Endothelial cell of umbilical vein (primary cell): Measurements from ENCODE around the gene SMOC2. TPM values are rescaled to one million over a fixed set of nuclear protein-coding genes. Genes with fewer than 3 reads are reported as not detected.

Experiments
- BruUV-seq: library from RNA; stranded (reverse); fragments of 400-500 nt; replicated peaks from 2 replicates; lab custom pipeline; 2021; lab: Mats Ljungman, UMichigan
- CTCF ChIA-PET: fragments of 300-600, 350-600 bp; sonication (Branson Sonifier 250); formaldehyde crosslinking; loops from one replicate; lab custom pipeline; 2021; ENCODE audit warnings: antibody characterized with exemption, inconsistent platforms; lab: Charles Lee
- POLR2A ChIA-PET: fragments of 300-600, 350-600 bp; sonication (Branson Sonifier 250); formaldehyde crosslinking; loops from one replicate; lab custom pipeline; 2021; ENCODE audit warnings: antibody characterized with exemption, inconsistent platforms; lab: Charles Lee
- DNase-seq: peaks from one replicate; pipeline ENCODE4 v3.0.0-alpha.2; 2011; ENCODE audit warnings: low read depth, low spot score
- FAIRE-seq: peaks from 2 replicates; lab custom pipeline; 2011; peaks lifted over from hg19 to GRCh38; lab: Jason Lieb, UNC
- H2AFZ ChIP-seq: 2 replicates; pipeline ENCODE4 v1.6.0; 2012; ENCODE audit warnings: low read depth, low read length, control low read depth, inconsistent platforms
- H3K27ac ChIP-seq: 2 replicates; pipeline ENCODE4 v1.5.1; 2011; ENCODE audit warnings: low read depth, mild to moderate bottlenecking, control low read depth, low read length, moderate library complexity; ENCODE audit not compliant: insufficient read depth
- H3K27me3 ChIP-seq, 2 experiments: 2 replicates each; pipeline versions ENCODE4 v1.6.0 to v1.6.1; 2011; ENCODE audit warnings: low read length in 2 of 2, mixed read lengths in 1 of 2; ENCODE audit not compliant: control insufficient read depth in 2 of 2, insufficient read depth in 2 of 2
- H3K36me3 ChIP-seq, 2 experiments: 2 replicates in 1 of 2; 3 replicates in 1 of 2; pipeline ENCODE4 v1.5.1; 2011; ENCODE audit warnings: low read length in 2 of 2, mild to moderate bottlenecking in 1 of 2, moderate library complexity in 1 of 2; ENCODE audit not compliant: control insufficient read depth in 2 of 2, insufficient read depth in 2 of 2; ENCODE audit errors: extremely low read depth in 1 of 2
- H3K4me1 ChIP-seq: 3 replicates; pipeline ENCODE4 v1.5.1; 2011; ENCODE audit warnings: mild to moderate bottlenecking, low read length; ENCODE audit not compliant: control insufficient read depth, insufficient read depth; ENCODE audit errors: extremely low read depth
- H3K4me2 ChIP-seq: 2 replicates; pipeline ENCODE4 v1.6.1; 2011; ENCODE audit warnings: low read length, control low read depth, mixed read lengths; ENCODE audit not compliant: insufficient read depth
- H3K4me3 ChIP-seq, 3 experiments: fragments of 200-600 bp in 1 of 3; sonication (generic), shearing (Covaris generic) in 1 of 3; replicated peaks in 1 of 3; 2 replicates each; pipeline ENCODE4 v1.5.1; 2011 to 2016; ENCODE audit warnings: control low read depth in 3 of 3, low read length in 3 of 3, mild to moderate bottlenecking in 2 of 3, inconsistent platforms in 1 of 3, low read depth in 1 of 3, moderate library complexity in 1 of 3; ENCODE audit not compliant: insufficient read depth in 1 of 3
- H3K79me2 ChIP-seq: 2 replicates; pipeline ENCODE4 v1.6.0; 2012; ENCODE audit warnings: low read length, inconsistent platforms; ENCODE audit not compliant: control insufficient read depth, insufficient read depth
- H3K9ac ChIP-seq: replicated peaks from 2 replicates; pipeline ENCODE3; 2011; ENCODE audit warnings: low read length, control low read depth; ENCODE audit not compliant: insufficient read depth; ENCODE audit errors: extremely low read depth
- H3K9me1 ChIP-seq: replicated peaks from 3 replicates; pipeline ENCODE4 v1.6.0; 2011; ENCODE audit warnings: mild to moderate bottlenecking, low read length; ENCODE audit not compliant: control insufficient read depth, insufficient read depth; ENCODE audit errors: extremely low read depth
- H3K9me3 ChIP-seq: replicated peaks from 2 replicates; pipeline ENCODE4 v1.5.1; 2012; ENCODE audit warnings: low read length, inconsistent platforms; ENCODE audit not compliant: control insufficient read depth, insufficient read depth
- H4K20me1 ChIP-seq: replicated peaks from 2 replicates; pipeline ENCODE3; 2011; ENCODE audit warnings: mild to moderate bottlenecking, low read length; ENCODE audit not compliant: control insufficient read depth, insufficient read depth; ENCODE audit errors: extremely low read depth
- CTCF ChIP-seq, 2 donors: IDR thresholded peaks; 1 replicate in 1 of 2; 2 replicates in 1 of 2; pipeline ENCODE4 v1.5.1; 2011; ENCODE audit warnings: low read length in 2 of 2, mild to moderate bottlenecking in 2 of 2, moderate library complexity in 2 of 2, control low read depth in 1 of 2, inconsistent platforms in 1 of 2, low read depth in 1 of 2; ENCODE audit not compliant: insufficient read depth in 1 of 2; ENCODE audit errors: extremely low read depth in 1 of 2
- EZH2 ChIP-seq: IDR thresholded peaks from 2 replicates; pipeline ENCODE4 v1.6.1; 2012; ENCODE audit warnings: borderline replicate concordance, low read depth, mild to moderate bottlenecking, moderate library complexity, low read length, inconsistent platforms; ENCODE audit not compliant: severe bottlenecking
- FOS ChIP-seq: IDR thresholded peaks from 2 replicates; pipeline ENCODE4 v1.6.1; 2011; ENCODE audit warnings: mild to moderate bottlenecking, low read length, moderate library complexity, borderline replicate concordance; ENCODE audit not compliant: insufficient read depth
- GATA2 ChIP-seq: IDR thresholded peaks from 2 replicates; pipeline ENCODE4 v1.7.0; 2011; ENCODE audit warnings: low read depth, mild to moderate bottlenecking, moderate library complexity, mixed read lengths, low read length; ENCODE audit not compliant: insufficient read length, insufficient read depth
- JUN ChIP-seq: IDR thresholded peaks from 2 replicates; pipeline ENCODE4 v1.6.1; 2011; ENCODE audit warnings: borderline replicate concordance, low read depth; ENCODE audit not compliant: insufficient read length, insufficient read depth
- MAX ChIP-seq: IDR thresholded peaks from 2 replicates; pipeline ENCODE4 v1.6.1; 2011; ENCODE audit not compliant: insufficient read depth, insufficient read length
- MYC ChIP-seq: IDR thresholded peaks from one replicate; pipeline ENCODE4 v1.6.1; 2011; ENCODE audit warnings: mild to moderate bottlenecking, low read depth, low read length
- POLR2A ChIP-seq: IDR thresholded peaks from 2 replicates; pipeline ENCODE4 v1.6.1; 2012; ENCODE audit warnings: low read depth, mild to moderate bottlenecking, control low read depth, low read length
- POLR2AphosphoS5 ChIP-seq: IDR thresholded peaks from 2 replicates; pipeline ENCODE4 v1.6.1; 2012; ENCODE audit warnings: low read depth, mild to moderate bottlenecking, control low read depth, low read length, moderate library complexity; ENCODE audit not compliant: insufficient read depth
- dilution Hi-C: fragments of 300-500 bp; cut with MboI; formaldehyde crosslinking; loops from one replicate; pipeline ENCODE4 v1.15.0; 2019; ENCODE audit warnings: low sequenced_read_pairs; ENCODE audit not compliant: extremely low pct_ligation_motif_present
- intact Hi-C: fragments of 100-400 bp; cut with micrococcal nuclease; formaldehyde crosslinking; loops from one replicate; pipeline ENCODE4 v1.10.0; 2022
- polyA plus RNA-seq, 4 experiments: library from polyadenylated mRNA; depleted of rRNA in 3 of 4; stranded (reverse) in 3 of 4; unstranded in 1 of 4; fragments of >200 nt; gene quantifications; 2 replicates each; pipeline versions ENCODE4 v1.2.1 to v1.2.3, GENCODE V29; 2011 to 2012; ENCODE audit warnings: missing spikeins in 1 of 4
- total RNA-seq: library from RNA; stranded (reverse); gene quantifications from 2 replicates; pipeline ENCODE4 v1.2.3, GENCODE V29; 2021

SMOC2 gene
- total and polyA plus RNA-seq, 2 donors (not counting 3 experiments of a cell fraction or from before 2014, with no cell fraction given): not detected

DNA sequence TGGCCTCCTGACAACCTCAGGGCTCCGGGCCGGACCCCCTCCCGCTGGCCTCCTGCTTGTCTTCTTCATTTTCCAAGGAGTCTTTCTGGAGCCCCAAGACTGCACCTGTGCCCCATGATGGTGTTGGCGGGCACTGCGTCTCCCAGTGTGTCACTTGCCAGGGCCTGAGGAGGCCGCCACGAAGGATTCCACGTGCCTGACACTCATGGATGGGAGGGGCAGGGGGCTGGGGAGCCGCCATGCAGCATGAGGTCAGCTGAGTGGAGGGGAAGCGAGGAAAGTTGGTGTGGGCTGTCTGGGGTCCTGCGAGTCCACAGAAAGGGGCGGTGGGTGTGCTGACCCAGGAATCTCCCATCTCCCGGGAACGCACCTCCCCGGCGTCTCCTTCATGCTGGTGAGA is 165.7 kb downstream of the SMOC2 start:
- no peak overlapping the region for H3K9ac ChIP-seq
- H3K79me2 ChIP-seq: no peaks in the 10 kb centered on the region
- H3K9me1 ChIP-seq: no peaks in the 10 kb centered on the region
- POLR2A ChIA-PET: no interaction called here
- intact Hi-C loops: no loop called here
- H3K27ac ChIP-seq: no peak overlapping the region
- H3K9me3 ChIP-seq: peaks cover 2% of the 10 kb centered on the region
- CTCF ChIA-PET: no interaction called here
- BruUV-seq: no TSS peak
- no peaks in the 10 kb centered on the region for H3K4me1 ChIP-seq
- no peak overlapping the region for H2AFZ ChIP-seq
- dilution Hi-C loops: no loop called here
- H4K20me1 ChIP-seq: no peaks in the 10 kb centered on the region
- TF ChIP-seq MYC (no peak), EZH2 (no peak), POLR2A (no peak), POLR2AphosphoS5 (no peak)
- no peak for FAIRE-seq
- no peaks in the 10 kb centered on the region for H3K36me3 ChIP-seq
- H3K4me3 ChIP-seq: no peak overlapping the region
- no peaks in the 10 kb centered on the region for H3K27me3 ChIP-seq
- DNase-seq: no peak
- no peak overlapping the region for H3K4me2 ChIP-seq

DNA sequence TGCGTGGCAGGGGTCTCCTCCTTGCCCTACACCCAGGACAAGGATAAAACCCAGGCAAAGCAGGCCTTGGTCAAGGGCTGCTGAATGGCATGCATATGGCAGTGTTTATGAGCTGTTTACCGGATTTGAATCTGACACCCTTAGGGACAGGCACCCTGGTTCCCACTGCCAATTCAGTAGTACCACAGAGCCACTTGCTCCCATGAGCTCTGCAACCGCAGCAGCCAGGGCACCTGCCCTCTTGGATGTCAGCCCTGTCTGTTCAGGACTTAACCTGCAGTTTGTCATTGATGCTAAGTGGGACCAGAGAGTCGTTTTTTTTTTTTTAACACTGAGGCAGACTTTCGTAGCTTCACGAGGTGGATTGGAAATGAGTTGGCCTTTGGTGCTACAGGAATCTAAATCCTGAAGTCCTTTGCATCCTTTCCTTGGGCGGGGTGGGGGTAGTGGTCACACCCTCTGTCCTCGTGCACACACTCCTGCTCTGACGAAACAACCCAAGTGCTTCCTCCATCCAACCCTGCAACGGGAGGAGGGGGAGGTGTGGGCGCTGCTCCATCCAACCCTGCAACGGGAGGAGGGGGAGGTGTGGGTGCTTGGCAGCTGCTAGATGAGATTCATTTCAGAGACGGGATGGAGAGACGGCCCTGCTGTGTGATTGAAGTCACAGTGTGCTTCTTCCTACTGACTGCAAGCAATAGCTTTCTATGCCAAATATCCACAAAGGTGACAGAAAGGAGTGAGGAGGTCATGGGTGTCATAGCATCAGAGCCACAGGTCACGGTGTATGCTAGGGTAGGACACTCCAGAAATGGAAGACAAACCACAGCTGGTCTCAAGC is 166.5 kb downstream of the SMOC2 start:
- H3K79me2 ChIP-seq: no peaks in the 10 kb centered on the region
- no peak overlapping the region for H3K9ac ChIP-seq
- dilution Hi-C loops (no loop called here), intact Hi-C loops (no loop called here)
- no peak overlapping the region for H3K4me3 ChIP-seq
- ChIA-PET CTCF (no interaction called here), POLR2A (no interaction called here)
- BruUV-seq: no TSS peak
- no peak overlapping the region for H3K27ac ChIP-seq
- H3K27me3 ChIP-seq: no peaks in the 10 kb centered on the region
- FAIRE-seq (no peak), DNase-seq (no peak)
- no peak overlapping the region for H2AFZ ChIP-seq
- H3K4me1 ChIP-seq: no peaks in the 10 kb centered on the region
- H3K9me1 ChIP-seq: no peaks in the 10 kb centered on the region
- no peaks in the 10 kb centered on the region for H4K20me1 ChIP-seq
- no peak overlapping the region for H3K4me2 ChIP-seq
- H3K36me3 ChIP-seq: no peaks in the 10 kb centered on the region
- H3K9me3 ChIP-seq: peaks cover 3% of the 10 kb centered on the region
- TF ChIP-seq MYC (no peak), EZH2 (no peak), CTCF (IDR thresholded peaks at IDR 0.05; ENCODE audit: extremely low read depth in 1 of 2, insufficient read depth in 1 of 2, low read depth in 1 of 2, low read length in 2 of 2) (no peak), GATA2 (no peak), MAX (no peak), POLR2A (no peak), FOS (no peak), JUN (no peak), POLR2AphosphoS5 (no peak)
